ENCODE measurements around the gene MAL. TPM values are rescaled to one million over a fixed set of nuclear protein-coding genes. Genes with fewer than 3 reads are reported as not detected.

MAL gene
- polyA plus RNA-seq, 5 donors, result 0.51 to 2.4 (median 0.78) TPM

- DNase-seq, result no peak
Observed at GRCh38 chr2:95060446-95061118, 35.1 kb downstream of the MAL start.

GRCh38 chr2:95061119-95061512 lies 35.6 kb downstream of the MAL start:
- DNase-seq, result no peak

- no peak for DNase-seq
Observed at GRCh38 chr2:95061601-95062183, 36.2 kb downstream of the MAL start.

- DNase-seq, result no peak
Observed at GRCh38 chr2:95062242-95063085, 37.0 kb downstream of the MAL start.

- DNase-seq, result no peak
Observed at GRCh38 chr2:95063086-95063958, 37.8 kb downstream of the MAL start.

- no peak for DNase-seq
Observed at GRCh38 chr2:95068256-95068655, 42.7 kb downstream of the MAL start.

- no peak for DNase-seq
Observed at GRCh38 chr2:95069465-95069864, 44.0 kb downstream of the MAL start.

GRCh38 chr2:95071856-95072255 lies 46.3 kb downstream of the MAL start:
- no peak for DNase-seq

- DNase-seq, result no peak
Observed at GRCh38 chr2:95072424-95072823, 46.9 kb downstream of the MAL start.

GRCh38 chr2:95073856-95074662 lies 48.6 kb downstream of the MAL start:
- DNase-seq, result no peak

- no peak for DNase-seq
Observed at GRCh38 chr2:95074663-95075439, 49.3 kb downstream of the MAL start.

GRCh38 chr2:95075440-95076132 lies 50.1 kb downstream of the MAL start:
- DNase-seq, result no peak

GRCh38 chr2:95076705-95077529 lies 51.4 kb downstream of the MAL start:
- peak; percentile 52 to 58 for DNase-seq

- no peak for DNase-seq
Observed at GRCh38 chr2:95077530-95077825, 52.0 kb downstream of the MAL start.

- DNase-seq, result no peak
Observed at GRCh38 chr2:95077861-95078603, 52.5 kb downstream of the MAL start.

GRCh38 chr2:95079199-95079683 lies 53.7 kb downstream of the MAL start:
- no peak for DNase-seq

- DNase-seq, result no peak
Observed at GRCh38 chr2:95082477-95082876, 57.0 kb downstream of the MAL start.

GRCh38 chr2:95086017-95086416 lies 60.5 kb downstream of the MAL start:
- no peak for DNase-seq

Measured in right lung (tissue), 5 donors.